Endothelial cell (in vitro differentiated cells): ENCODE results near the gene CEMIP2. TPM values are rescaled to one million over a fixed set of nuclear protein-coding genes. Genes with fewer than 3 reads are reported as not detected.

Experiments
- DNase-seq: peaks from one replicate; pipeline ENCODE4 v3.0.0; 2021; ENCODE audit warnings: low spot score
- H3K27ac Mint-ChIP-seq: one replicate; pipeline ENCODE4 v1.8.0; 2021; ENCODE audit warnings: mixed read lengths, inconsistent platforms; ENCODE audit not compliant: unreplicated experiment
- H3K27me3 Mint-ChIP-seq: one replicate; pipeline ENCODE4 v1.8.0; 2021; ENCODE audit warnings: mild to moderate bottlenecking, moderate library complexity, mixed read lengths, inconsistent platforms; ENCODE audit not compliant: unreplicated experiment
- H3K36me3 Mint-ChIP-seq: one replicate; pipeline ENCODE4 v1.8.0; 2021; ENCODE audit warnings: mild to moderate bottlenecking, low read depth, mixed read lengths, inconsistent platforms; ENCODE audit not compliant: unreplicated experiment
- H3K4me1 Mint-ChIP-seq: one replicate; pipeline ENCODE4 v1.8.0; 2021; ENCODE audit warnings: mild to moderate bottlenecking, mixed read lengths, inconsistent platforms; ENCODE audit not compliant: unreplicated experiment
- H3K4me3 Mint-ChIP-seq: one replicate; pipeline ENCODE4 v1.8.0; 2021; ENCODE audit warnings: mild to moderate bottlenecking, mixed read lengths, inconsistent platforms; ENCODE audit not compliant: unreplicated experiment
- H3K9me3 Mint-ChIP-seq: one replicate; pipeline ENCODE4 v1.8.0; 2021; ENCODE audit warnings: mixed read lengths, inconsistent platforms; ENCODE audit not compliant: unreplicated experiment
- CTCF ChIP-seq: fragments of 200-600 bp; sonication (generic); IDR thresholded peaks from one replicate; pipeline ENCODE4 v1.5.0; 2021; ENCODE audit warnings: antibody characterized with exemption; ENCODE audit not compliant: unreplicated experiment
- total RNA-seq: library from RNA; stranded (reverse); fragmentation: NEBNext Ultra II Directional; extraction: Animal tissue kit (Norgen Biotek cat#: 25700); gene quantifications from one replicate; pipeline ENCODE4 v1.2.1, GENCODE V29; 2021; ENCODE audit not compliant: unreplicated experiment

The CEMIP2 gene
- total RNA-seq, 1 donor from 2014 or later = 112 TPM

DNA sequence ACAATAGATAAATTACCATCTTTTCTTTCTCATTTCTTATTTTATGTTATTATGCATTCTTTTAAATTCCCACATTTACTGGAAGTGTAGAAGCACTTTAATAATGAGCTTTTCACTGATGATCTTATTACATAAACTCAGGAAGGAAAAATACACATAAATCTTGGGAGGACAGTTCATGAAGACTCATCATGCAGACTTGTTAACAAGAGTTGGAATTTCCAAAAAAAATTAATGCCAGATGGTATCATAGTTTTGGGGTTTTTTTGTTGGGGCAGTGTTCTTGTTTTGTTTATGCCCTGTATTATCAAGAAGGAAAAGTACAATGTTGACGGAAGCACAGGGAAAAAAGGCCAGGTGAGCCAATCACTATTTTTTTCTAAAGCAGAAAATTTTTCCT is 35.1 kb downstream of the CEMIP2 start:
- Mint-ChIP-seq H3K27ac (no peak overlapping the region), H3K9me3 (no peaks in the 10 kb centered on the region), H3K4me3 (no peak overlapping the region), H3K4me1 (no peaks in the 10 kb centered on the region), H3K36me3 (peaks cover 26% of the 10 kb centered on the region), H3K27me3 (no peaks in the 10 kb centered on the region)
- no peak for TF ChIP-seq CTCF
- no peak for DNase-seq

DNA sequence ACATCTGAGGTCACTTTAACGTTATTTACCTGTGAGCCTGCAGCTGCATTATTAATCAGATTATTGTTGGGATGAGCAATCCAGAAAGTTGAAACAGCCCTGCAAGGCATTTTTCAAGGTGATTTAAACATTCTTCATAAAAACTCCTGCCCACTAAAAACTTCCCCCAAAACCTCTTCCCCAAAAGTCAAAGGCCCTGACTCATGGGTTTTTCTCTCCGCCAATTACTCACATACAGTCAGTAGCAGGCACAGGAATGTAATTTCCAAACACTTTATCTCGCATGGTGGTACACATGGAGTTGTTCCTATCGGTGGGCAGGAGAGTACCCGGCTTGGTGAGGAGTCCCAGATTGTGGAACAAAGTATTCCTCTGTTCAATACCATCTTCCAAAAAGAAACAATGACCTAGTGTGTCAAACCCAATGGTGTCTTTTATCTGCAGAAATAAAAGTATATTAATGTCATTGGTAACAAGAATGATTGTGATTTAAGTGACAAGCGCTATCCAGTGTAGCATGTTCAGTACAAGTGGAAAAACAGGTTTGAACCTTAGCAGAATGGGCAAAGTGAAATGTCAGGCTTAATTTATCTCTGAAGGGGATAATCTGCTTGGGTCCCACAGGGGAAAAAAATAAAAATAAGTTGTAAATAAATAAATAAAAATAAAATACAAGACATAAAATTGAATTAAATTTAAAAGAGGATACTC is 38.3 kb downstream of the CEMIP2 start:
- Mint-ChIP-seq H3K27me3 (no peaks in the 10 kb centered on the region), H3K4me1 (no peaks in the 10 kb centered on the region), H3K9me3 (no peaks in the 10 kb centered on the region), H3K4me3 (no peak overlapping the region), H3K36me3 (peaks cover 25% of the 10 kb centered on the region), H3K27ac (no peak overlapping the region)
- no peak for DNase-seq
- TF ChIP-seq CTCF = no peak

DNA sequence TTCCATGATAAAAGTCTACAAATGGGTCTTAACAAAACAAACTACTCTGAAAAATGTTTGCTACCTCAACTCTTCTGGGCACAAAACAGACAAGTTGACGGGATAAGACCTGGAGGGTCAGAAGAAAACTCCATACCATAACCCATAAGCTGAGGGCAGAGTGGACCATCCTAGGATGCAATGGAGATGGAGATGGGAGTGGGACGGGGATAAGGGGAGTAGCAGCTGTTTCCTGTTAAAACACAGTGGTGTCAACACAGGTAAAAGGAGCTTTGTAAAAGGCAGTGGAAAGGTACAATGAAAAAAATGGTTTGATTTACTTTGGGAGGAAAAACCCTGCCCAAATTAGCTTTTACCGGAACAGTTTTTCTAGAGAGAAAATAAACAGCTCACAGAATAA is 41.6 kb downstream of the CEMIP2 start:
- H3K27me3 Mint-ChIP-seq = peaks cover 2% of the 10 kb centered on the region
- H3K4me1 Mint-ChIP-seq = no peaks in the 10 kb centered on the region
- peaks cover 26% of the 10 kb centered on the region for H3K36me3 Mint-ChIP-seq
- TF ChIP-seq CTCF = no peak
- H3K4me3 Mint-ChIP-seq = no peak overlapping the region
- H3K27ac Mint-ChIP-seq = no peak overlapping the region
- no peak for DNase-seq
- no peaks in the 10 kb centered on the region for H3K9me3 Mint-ChIP-seq

DNA sequence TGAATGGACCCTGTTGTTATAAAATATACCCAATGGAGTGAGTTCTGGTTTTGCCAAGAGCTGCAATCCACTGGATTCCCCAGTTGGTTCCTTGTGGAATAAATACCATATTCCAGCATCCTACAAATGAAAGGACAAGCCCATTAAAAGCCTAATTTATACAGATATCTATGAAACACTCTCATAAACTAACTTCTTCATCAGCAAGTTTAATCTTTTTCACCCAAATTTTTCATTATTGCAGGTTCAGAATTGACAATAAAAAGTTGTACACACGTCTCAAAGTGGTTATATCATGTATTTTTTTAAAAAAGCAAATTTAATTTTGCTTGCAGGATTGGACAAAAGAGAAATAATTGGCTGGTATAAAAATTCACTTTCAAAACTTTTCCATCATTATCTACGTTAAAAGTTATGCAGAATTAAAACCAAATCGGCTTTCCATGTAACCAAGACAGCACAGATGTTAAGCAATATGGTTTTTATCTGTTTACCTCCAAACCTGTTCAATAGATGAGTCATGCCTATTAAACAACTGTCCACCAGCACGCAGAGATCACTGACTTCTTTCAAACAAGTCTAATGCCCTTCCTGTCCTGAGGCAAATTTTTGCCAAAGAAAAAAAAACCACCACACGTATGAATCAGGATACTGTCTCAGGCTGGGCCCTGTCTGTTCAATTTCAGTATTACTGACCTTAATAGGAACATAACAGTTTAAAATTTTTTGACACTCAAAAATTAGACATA is 42.5 kb downstream of the CEMIP2 start:
- DNase-seq = no peak
- no peak for TF ChIP-seq CTCF
- Mint-ChIP-seq H3K27me3 (peaks cover 2% of the 10 kb centered on the region), H3K4me1 (no peaks in the 10 kb centered on the region), H3K4me3 (no peak overlapping the region), H3K9me3 (no peaks in the 10 kb centered on the region), H3K27ac (no peak overlapping the region), H3K36me3 (peaks cover 29% of the 10 kb centered on the region)

GRCh38 chr9:71721855-71722254 is 46.5 kb downstream of the CEMIP2 start:
- peaks cover 2% of the 10 kb centered on the region for H3K27me3 Mint-ChIP-seq
- no peak for TF ChIP-seq CTCF
- no peak overlapping the region for H3K27ac Mint-ChIP-seq
- H3K4me3 Mint-ChIP-seq = no peak overlapping the region
- no peak for DNase-seq
- peaks cover 20% of the 10 kb centered on the region for H3K36me3 Mint-ChIP-seq
- H3K4me1 Mint-ChIP-seq = no peaks in the 10 kb centered on the region
- no peaks in the 10 kb centered on the region for H3K9me3 Mint-ChIP-seq
